HFFc6 (cell line): ENCODE data around the gene TOR3A. TPM values are rescaled to one million over a fixed set of nuclear protein-coding genes. Genes with fewer than 3 reads are reported as not detected.

ENCODE experiments used
- DNase-seq: peaks from one replicate; pipeline ENCODE4 v3.0.0-alpha.2; 2018
- H3K27ac Mint-ChIP-seq: 2 replicates; pipeline ENCODE4 v1.8.0; 2020; ENCODE audit warnings: mild to moderate bottlenecking, mixed read lengths
- H3K27me3 Mint-ChIP-seq: 2 replicates; pipeline ENCODE4 v1.8.0; 2021; ENCODE audit warnings: mild to moderate bottlenecking, moderate library complexity, mixed read lengths; ENCODE audit not compliant: insufficient read depth
- H3K36me3 Mint-ChIP-seq: 2 replicates; pipeline ENCODE4 v1.8.0; 2021; ENCODE audit warnings: low read depth, mixed read lengths
- H3K4me1 Mint-ChIP-seq: 2 replicates; pipeline ENCODE4 v1.8.0; 2020; ENCODE audit warnings: low read depth, mixed read lengths
- H3K4me3 Mint-ChIP-seq: 2 replicates; pipeline ENCODE4 v1.8.0; 2020; ENCODE audit warnings: mild to moderate bottlenecking, moderate library complexity, mixed read lengths
- H3K9me3 Mint-ChIP-seq: 2 replicates; pipeline ENCODE4 v1.8.0; 2020; ENCODE audit warnings: mild to moderate bottlenecking, mixed read lengths
- CTCF ChIP-seq: fragments of 200-600 bp; sonication (generic); IDR thresholded peaks from 2 replicates; pipeline ENCODE4 v1.5.0; 2021; ENCODE audit warnings: antibody characterized with exemption, mild to moderate bottlenecking
- total RNA-seq, 6 experiments: library from RNA; stranded (reverse); fragmentation: NEBNext Ultra II Directional; extraction: Animal tissue kit (Norgen Biotek cat#: 25700); gene quantifications; 2 replicates in 1 of 6; 3 replicates in 5 of 6; pipeline ENCODE4 v1.2.3, GENCODE V29; 2021

The TOR3A gene
- total RNA-seq, 6 experiments from 2014 or later: 21.4 to 27.6 (median 24.5) TPM

DNA sequence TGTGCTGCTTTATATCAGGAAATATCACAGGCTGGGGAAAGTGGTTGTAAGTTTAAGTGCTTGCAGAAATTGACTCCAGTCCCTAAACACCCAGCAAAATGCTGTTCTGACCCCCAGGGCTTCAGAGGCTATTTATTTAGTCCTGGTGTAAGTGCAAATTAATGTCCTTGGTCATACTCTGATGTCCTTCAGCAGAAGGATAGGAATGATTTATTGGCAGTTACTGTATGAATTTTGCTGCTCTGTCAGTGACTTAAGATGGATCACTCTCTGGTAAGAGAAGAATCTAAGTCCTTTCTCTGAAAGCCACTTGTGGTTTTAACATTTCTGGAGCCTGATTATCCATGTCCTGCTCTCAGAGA lies 34.3 kb upstream of the TOR3A start:
- H3K4me3 Mint-ChIP-seq: peak overlapping the region; percentile 0; the same call in 1 of the 2 replicates
- no peak overlapping the region for H3K27ac Mint-ChIP-seq

DNA sequence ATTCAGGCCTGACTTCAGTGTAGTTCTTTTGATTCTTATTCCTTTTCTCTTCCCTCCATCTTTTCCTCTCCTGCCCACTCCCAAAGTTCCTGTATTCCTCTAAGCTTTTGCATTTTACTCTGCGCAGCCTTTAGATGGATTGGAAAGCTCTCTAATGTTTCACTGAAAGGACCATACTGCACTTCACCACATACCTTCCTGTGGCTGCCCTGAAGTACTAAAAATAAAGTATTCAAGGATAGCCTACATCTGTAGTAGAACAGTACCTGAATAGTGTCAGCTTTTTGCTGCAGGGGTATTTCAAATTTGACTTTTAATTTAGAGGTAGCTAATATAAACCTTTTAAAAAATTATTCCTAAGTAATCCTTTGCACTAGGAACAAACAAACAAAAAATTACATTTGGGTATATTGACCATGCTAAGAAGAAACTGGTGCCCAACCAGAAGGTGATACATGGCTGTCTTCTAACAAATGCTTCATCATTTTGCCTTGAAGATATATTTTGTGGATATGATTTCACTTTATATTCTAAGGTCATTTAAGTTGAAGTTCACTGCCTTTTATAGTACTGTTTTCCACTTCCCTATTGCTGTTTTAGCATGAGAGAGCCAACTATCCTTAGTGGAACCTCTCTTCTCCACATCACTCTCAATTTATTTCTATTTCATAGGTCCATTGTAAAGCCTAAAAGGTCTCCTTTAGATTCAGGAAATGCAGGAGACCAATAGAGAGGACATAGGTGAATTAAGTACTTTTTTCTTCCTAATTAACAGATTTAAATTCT lies 33.3 kb upstream of the TOR3A start:
- Mint-ChIP-seq H3K27me3 (peaks cover 1% of the 10 kb centered on the region; the same call in 1 of the 2 replicates), H3K4me1 (peaks cover 24% of the 10 kb centered on the region), H3K36me3 (peaks cover 7% of the 10 kb centered on the region), H3K9me3 (no peaks in the 10 kb centered on the region), H3K4me3 (no peak overlapping the region), H3K27ac (no peak overlapping the region)
- DNase-seq: no peak
- TF ChIP-seq CTCF: no peak

More for the DNA sequence above, 34.3 kb upstream of the TOR3A start:
- Mint-ChIP-seq H3K27me3 (peaks cover 1% of the 10 kb centered on the region; the same call in 1 of the 2 replicates), H3K36me3 (peaks cover 10% of the 10 kb centered on the region), H3K4me1 (peaks cover 28% of the 10 kb centered on the region), H3K9me3 (no peaks in the 10 kb centered on the region)
- no peak for TF ChIP-seq CTCF
- DNase-seq: no peak

DNA sequence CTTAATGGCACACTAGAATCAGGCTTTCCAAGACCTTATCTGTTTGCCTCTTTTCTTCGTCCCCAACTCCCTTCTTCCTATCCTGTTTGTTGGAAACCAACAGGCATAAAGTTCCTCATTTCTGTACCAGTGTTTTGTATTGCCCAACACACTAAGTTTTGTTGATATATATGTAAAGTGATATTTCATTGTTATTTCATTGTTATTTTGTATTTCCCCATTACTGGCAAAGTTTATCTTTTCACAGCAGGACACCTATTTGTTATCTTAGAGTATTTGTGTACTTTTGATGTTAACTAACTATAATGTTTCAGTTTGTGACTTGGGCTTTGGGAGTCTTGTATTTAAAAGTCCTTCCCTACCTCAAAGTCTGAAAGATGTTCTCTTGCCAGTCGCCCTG lies 29.1 kb upstream of the TOR3A start:
- H3K27me3 Mint-ChIP-seq: peaks cover 1% of the 10 kb centered on the region; the same call in 1 of the 2 replicates
- H3K4me3 Mint-ChIP-seq: no peak overlapping the region
- peaks cover 29% of the 10 kb centered on the region for H3K4me1 Mint-ChIP-seq
- H3K36me3 Mint-ChIP-seq: peaks cover 27% of the 10 kb centered on the region
- TF ChIP-seq CTCF: no peak
- H3K27ac Mint-ChIP-seq: no peak overlapping the region
- no peak for DNase-seq
- H3K9me3 Mint-ChIP-seq: no peaks in the 10 kb centered on the region

DNA sequence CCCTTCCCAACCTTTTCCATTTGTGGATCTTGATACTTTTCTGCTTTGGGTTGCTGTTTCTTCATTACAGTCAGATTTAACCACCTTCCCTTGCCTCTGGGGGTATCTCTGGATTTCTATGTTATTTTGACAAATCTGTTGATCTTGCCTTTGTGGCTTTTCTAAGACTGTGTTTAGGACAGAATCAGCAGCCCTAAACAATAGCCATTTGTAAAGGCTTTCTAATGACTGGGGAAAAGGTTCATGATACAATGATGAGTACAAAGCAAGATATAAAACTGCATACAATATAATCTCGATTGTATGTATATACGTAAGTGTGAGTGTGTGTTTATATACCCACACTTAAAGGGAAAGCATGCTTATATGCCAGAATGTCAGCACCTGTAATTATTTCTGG lies 28.4 kb upstream of the TOR3A start:
- Mint-ChIP-seq H3K4me3 (no peak overlapping the region), H3K27ac (no peak overlapping the region), H3K36me3 (peaks cover 27% of the 10 kb centered on the region), H3K4me1 (peaks cover 32% of the 10 kb centered on the region), H3K27me3 (no peaks in the 10 kb centered on the region), H3K9me3 (no peaks in the 10 kb centered on the region)
- DNase-seq: no peak
- no peak for TF ChIP-seq CTCF

GRCh38 chr1:179055937-179056336 lies 25.9 kb upstream of the TOR3A start:
- no peaks in the 10 kb centered on the region for H3K27me3 Mint-ChIP-seq
- peaks cover 51% of the 10 kb centered on the region for H3K4me1 Mint-ChIP-seq
- no peak overlapping the region for H3K4me3 Mint-ChIP-seq
- peaks cover 32% of the 10 kb centered on the region for H3K36me3 Mint-ChIP-seq
- DNase-seq: no peak
- H3K27ac Mint-ChIP-seq: no peak overlapping the region
- no peaks in the 10 kb centered on the region for H3K9me3 Mint-ChIP-seq
- TF ChIP-seq CTCF: no peak
